Fibroblast of the aortic adventitia (primary cell): ENCODE data around the gene PNRC2. TPM values are rescaled to one million over a fixed set of nuclear protein-coding genes. Genes with fewer than 3 reads are reported as not detected.
"Not testable (repeated sequence)": the region's sequence is repeated elsewhere in the genome, so short reads cannot be mapped to it uniquely, and the experiment has no call there.

ENCODE experiments used
- DNase-seq: peaks from one replicate; pipeline ENCODE4 v3.0.0-alpha.2; 2010; ENCODE audit warnings: low read depth
- H3K4me3 ChIP-seq: 2 replicates; pipeline ENCODE4 v1.5.1; 2011; ENCODE audit warnings: low read depth, mild to moderate bottlenecking, control low read depth, low read length, moderate library complexity
- CTCF ChIP-seq: IDR thresholded peaks from 2 replicates; pipeline ENCODE4 v1.5.1; 2011; ENCODE audit warnings: mild to moderate bottlenecking, low read length, control low read depth, inconsistent platforms; ENCODE audit not compliant: insufficient read depth
- total RNA-seq: library from RNA; depleted of rRNA; stranded (reverse); fragments of >200 nt; gene quantifications from 2 replicates; pipeline ENCODE4 v1.2.3, GENCODE V29; 2012; ENCODE audit warnings: low replicate concordance

PNRC2 gene
- total RNA-seq, 1 donor: 133 TPM

- DNase-seq: no peak
- H3K4me3 ChIP-seq: peak overlapping the region; percentile 94
- no peak for TF ChIP-seq CTCF
Observed at GRCh38 chr1:23978805-23979204, 19.2 kb downstream of the PNRC2 start.

- H3K4me3 ChIP-seq: peak overlapping the region; percentile 94
- TF ChIP-seq CTCF: no peak
- DNase-seq: peak; percentile 37
Observed at GRCh38 chr1:23979387-23979880, 19.8 kb downstream of the PNRC2 start.

GRCh38 chr1:23979881-23980727, 20.5 kb downstream of the PNRC2 start, which contains the start of gene SRSF10:
TSS of gene SRSF10 (minus strand) at chr1:23980327. CDS start at chr1:23980255, 72 bp downstream.
- TF ChIP-seq CTCF: peak; percentile 43
- H3K4me3 ChIP-seq: peak within 1 kb of the TSS; percentile 94
- DNase-seq: peak; percentile 99

GRCh38 chr1:23980728-23981070, 21.1 kb downstream of the PNRC2 start:
- no peak for TF ChIP-seq CTCF
- peak; percentile 22 for DNase-seq
- H3K4me3 ChIP-seq: peak overlapping the region; percentile 61

GRCh38 chr1:23984417-23985186, 25.0 kb downstream of the PNRC2 start:
- no peak overlapping the region for H3K4me3 ChIP-seq
- no peak for TF ChIP-seq CTCF
- DNase-seq: peak; percentile 52

GRCh38 chr1:23987038-23987437, 27.4 kb downstream of the PNRC2 start:
- not testable (repeated sequence) for DNase-seq, H3K4me3 ChIP-seq

GRCh38 chr1:23989263-23989662, 29.6 kb downstream of the PNRC2 start:
- no peak for DNase-seq
- H3K4me3 ChIP-seq: no peak overlapping the region
- no peak for TF ChIP-seq CTCF

- not testable (repeated sequence) for DNase-seq, H3K4me3 ChIP-seq
Observed at GRCh38 chr1:23992011-23992410, 32.4 kb downstream of the PNRC2 start.
